Measurements from ENCODE around the gene TMEM218.

DNA sequence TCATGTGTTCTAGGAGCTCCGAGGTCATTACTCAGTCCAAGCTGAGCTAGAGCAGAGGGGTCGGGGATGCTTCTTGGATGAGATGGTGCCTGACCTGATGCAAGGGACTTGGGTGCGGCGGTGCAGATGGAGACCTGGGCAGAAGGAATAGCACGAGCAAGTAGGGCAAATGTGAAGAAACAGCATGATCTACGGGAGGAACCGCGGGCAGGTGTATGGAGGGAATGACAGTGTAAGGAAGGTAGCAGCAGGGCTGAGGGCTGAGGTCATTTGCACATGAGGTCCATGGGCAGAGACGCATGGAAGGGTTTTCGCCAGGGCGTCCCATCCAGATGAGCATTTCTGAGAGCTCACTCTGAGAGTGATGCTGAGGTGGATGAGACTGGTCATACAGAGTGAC, 33.4 kb downstream of the TMEM218 start:
- TF ChIP-seq, protein P1, sequence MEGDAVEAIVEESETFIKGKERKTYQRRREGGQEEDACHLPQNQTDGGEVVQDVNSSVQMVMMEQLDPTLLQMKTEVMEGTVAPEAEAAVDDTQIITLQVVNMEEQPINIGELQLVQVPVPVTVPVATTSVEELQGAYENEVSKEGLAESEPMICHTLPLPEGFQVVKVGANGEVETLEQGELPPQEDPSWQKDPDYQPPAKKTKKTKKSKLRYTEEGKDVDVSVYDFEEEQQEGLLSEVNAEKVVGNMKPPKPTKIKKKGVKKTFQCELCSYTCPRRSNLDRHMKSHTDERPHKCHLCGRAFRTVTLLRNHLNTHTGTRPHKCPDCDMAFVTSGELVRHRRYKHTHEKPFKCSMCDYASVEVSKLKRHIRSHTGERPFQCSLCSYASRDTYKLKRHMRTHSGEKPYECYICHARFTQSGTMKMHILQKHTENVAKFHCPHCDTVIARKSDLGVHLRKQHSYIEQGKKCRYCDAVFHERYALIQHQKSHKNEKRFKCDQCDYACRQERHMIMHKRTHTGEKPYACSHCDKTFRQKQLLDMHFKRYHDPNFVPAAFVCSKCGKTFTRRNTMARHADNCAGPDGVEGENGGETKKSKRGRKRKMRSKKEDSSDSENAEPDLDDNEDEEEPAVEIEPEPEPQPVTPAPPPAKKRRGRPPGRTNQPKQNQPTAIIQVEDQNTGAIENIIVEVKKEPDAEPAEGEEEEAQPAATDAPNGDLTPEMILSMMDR (conservative IDR thresholded peaks at IDR 0.05; ENCODE audit: low read length), result no peak
- TF ChIP-seq EZH2phosphoT487 (IDR thresholded peaks at IDR 0.05; ENCODE audit: borderline replicate concordance), result no peak

Measured in Loucy (cell line).